Stimulated activated naive CD8-positive, alpha-beta T cell treated with anti-CD3 and anti-CD28 coated beads, Interleukin-15, amount 100 ng/mL, for 72 hours (primary cell): Measurements from ENCODE around the gene LIX1.

Experiments used
- ATAC-seq: fragments of 150-1000 bp; cut with Tn5 transposase; 2 replicates; pipeline ENCODE4 v1.10.0; 2021; ENCODE audit warnings: mild to moderate bottlenecking, moderate library complexity
- DNase-seq, 2 donors: peaks; one replicate each; pipeline ENCODE4 v3.0.0; 2021 to 2022
- H3K27ac Mint-ChIP-seq, 2 donors: one replicate each; pipeline ENCODE4 v1.8.0; 2022; ENCODE audit warnings: mild to moderate bottlenecking in 2 of 2, mixed read lengths in 2 of 2, moderate library complexity in 2 of 2
- H3K27me3 Mint-ChIP-seq: one replicate; pipeline ENCODE4 v1.8.0; 2022; ENCODE audit warnings: mixed read lengths
- H3K4me1 Mint-ChIP-seq: one replicate; pipeline ENCODE4 v1.8.0; 2022; ENCODE audit warnings: mild to moderate bottlenecking, mixed read lengths
- H3K4me3 Mint-ChIP-seq, 2 donors: one replicate each; pipeline ENCODE4 v1.8.0; 2022; ENCODE audit warnings: mild to moderate bottlenecking in 2 of 2, mixed read lengths in 2 of 2, moderate library complexity in 1 of 2
- H3K9me3 Mint-ChIP-seq, 2 donors: one replicate each; pipeline ENCODE4 v1.8.0; 2022; ENCODE audit warnings: mixed read lengths in 2 of 2

Gene LIX1

DNA sequence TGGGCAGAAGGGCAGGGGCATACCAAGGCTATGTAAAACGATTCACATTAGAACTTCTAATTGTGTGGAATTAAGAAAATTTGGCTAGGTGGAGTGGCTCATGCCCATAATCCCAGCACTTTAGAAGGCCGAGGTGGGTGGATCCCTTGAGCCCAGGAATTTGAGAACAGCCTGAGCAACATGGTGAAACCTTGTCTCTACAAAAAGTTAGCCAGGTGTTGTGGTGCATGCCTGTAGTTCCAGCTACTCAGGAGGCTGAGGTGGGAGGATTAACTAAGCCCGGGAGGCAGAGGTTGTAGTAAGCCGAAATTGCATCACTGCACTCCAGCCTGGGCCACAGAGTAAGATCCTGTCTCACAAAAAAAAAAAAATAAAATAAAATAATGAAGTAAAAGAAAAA is 65.2 kb downstream of the LIX1 start:
- no peak for DNase-seq
- Mint-ChIP-seq H3K27me3 (peaks cover 12% of the 10 kb centered on the region), H3K9me3 (no peaks in the 10 kb centered on the region), H3K27ac (no peak overlapping the region), H3K4me1 (peaks cover 14% of the 10 kb centered on the region), H3K4me3 (no peak overlapping the region)
- ATAC-seq, result no peak

DNA sequence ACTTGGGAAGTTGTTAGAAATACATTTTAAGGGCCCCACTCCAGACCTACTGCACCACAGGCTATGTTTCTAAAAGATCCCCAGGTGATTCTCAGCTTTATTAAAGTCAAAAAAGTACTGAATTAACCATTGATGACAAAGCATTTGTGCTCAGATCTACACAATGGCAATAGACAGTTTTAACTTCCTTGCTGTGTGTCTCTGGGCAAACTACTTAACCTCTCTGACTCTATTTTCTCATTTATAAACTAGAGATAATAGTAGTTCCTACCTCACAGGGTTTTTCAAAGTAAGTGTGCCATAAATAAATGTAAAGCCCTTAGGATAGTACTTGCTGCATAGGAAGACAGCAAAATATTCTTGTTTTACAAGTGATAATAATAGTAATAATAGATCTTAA is 66.3 kb downstream of the LIX1 start:
- H3K27ac Mint-ChIP-seq, result no peak overlapping the region
- no peak for ATAC-seq
- DNase-seq, result no peak
- H3K27me3 Mint-ChIP-seq, result peaks cover 12% of the 10 kb centered on the region
- H3K4me1 Mint-ChIP-seq, result peaks cover 8% of the 10 kb centered on the region
- no peak overlapping the region for H3K4me3 Mint-ChIP-seq
- H3K9me3 Mint-ChIP-seq, result no peaks in the 10 kb centered on the region

DNA sequence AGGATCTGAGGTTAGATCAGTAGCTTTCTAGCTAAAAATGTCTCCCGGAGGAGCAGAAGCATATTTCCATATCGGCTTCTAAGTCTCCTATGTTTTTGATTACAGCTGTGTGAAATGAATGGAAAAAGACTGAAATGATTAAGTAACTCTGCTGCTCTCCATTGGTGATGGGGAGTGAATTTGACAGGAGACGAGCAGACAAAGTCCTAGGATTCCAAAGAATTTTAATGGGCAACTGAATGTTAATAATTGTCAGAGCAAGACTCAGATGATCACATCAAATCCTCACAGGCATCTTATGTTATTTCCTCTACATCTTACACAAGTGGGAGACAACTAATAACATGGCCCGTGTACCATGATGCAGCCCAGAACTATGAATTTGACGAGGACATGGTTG is 66.8 kb downstream of the LIX1 start:
- no peaks in the 10 kb centered on the region for H3K9me3 Mint-ChIP-seq
- no peak for DNase-seq
- H3K4me3 Mint-ChIP-seq, result no peak overlapping the region
- ATAC-seq, result no peak
- H3K27ac Mint-ChIP-seq, result no peak overlapping the region
- H3K27me3 Mint-ChIP-seq, result peaks cover 12% of the 10 kb centered on the region
- peaks cover 8% of the 10 kb centered on the region for H3K4me1 Mint-ChIP-seq

- Mint-ChIP-seq H3K4me3 (no peak overlapping the region), H3K27me3 (peaks cover 12% of the 10 kb centered on the region), H3K9me3 (no peaks in the 10 kb centered on the region), H3K4me1 (peaks cover 8% of the 10 kb centered on the region), H3K27ac (peak overlapping the region in 1 of 2 donors; percentile 17)
- DNase-seq, result no peak
- no peak for ATAC-seq
Observed at GRCh38 chr5:97074859-97075489, 67.4 kb downstream of the LIX1 start.

- H3K9me3 Mint-ChIP-seq, result no peaks in the 10 kb centered on the region
- no peak overlapping the region for H3K27ac Mint-ChIP-seq
- no peaks in the 10 kb centered on the region for H3K4me1 Mint-ChIP-seq
- DNase-seq (no peak), ATAC-seq (no peak)
- no peak overlapping the region for H3K4me3 Mint-ChIP-seq
- H3K27me3 Mint-ChIP-seq, result no peaks in the 10 kb centered on the region
Observed at GRCh38 chr5:97073420-97073819, 69.0 kb downstream of the LIX1 start.

- no peak overlapping the region for H3K27ac Mint-ChIP-seq
Observed at GRCh38 chr5:97072696-97073095, 69.7 kb downstream of the LIX1 start.

GRCh38 chr5:97071993-97072392 is 70.4 kb downstream of the LIX1 start:
- Mint-ChIP-seq H3K4me3 (no peak overlapping the region), H3K9me3 (no peaks in the 10 kb centered on the region), H3K4me1 (no peaks in the 10 kb centered on the region), H3K27ac (no peak overlapping the region), H3K27me3 (no peaks in the 10 kb centered on the region)
- no peak for ATAC-seq
- DNase-seq, result no peak

More at GRCh38 chr5:97072696-97073095, 69.7 kb downstream of the LIX1 start:
- Mint-ChIP-seq H3K4me1 (no peaks in the 10 kb centered on the region), H3K4me3 (no peak overlapping the region), H3K27me3 (no peaks in the 10 kb centered on the region), H3K9me3 (no peaks in the 10 kb centered on the region)
- ATAC-seq, result no peak
- no peak for DNase-seq

DNA sequence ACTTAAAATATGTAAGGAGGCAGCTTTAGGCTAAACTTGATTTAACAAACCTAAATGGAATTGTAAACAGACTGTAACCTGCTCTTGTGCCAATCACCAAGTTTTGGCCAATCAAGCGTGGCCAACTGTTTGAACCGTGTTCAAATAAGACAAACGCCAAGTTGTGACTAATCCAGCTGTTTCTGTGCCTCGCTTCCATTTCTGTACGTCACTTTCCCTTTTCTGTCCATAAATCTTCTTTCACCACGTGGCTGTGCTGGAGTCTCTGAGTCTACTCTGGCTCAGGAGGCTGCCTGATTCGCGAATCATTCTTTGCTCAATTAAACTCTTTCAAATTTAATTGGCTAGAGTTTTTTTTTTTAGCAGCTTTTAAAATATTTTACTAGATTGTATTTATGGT is 71.3 kb downstream of the LIX1 start:
- no peak for ATAC-seq
- Mint-ChIP-seq H3K4me1 (no peaks in the 10 kb centered on the region), H3K4me3 (no peak overlapping the region), H3K9me3 (no peaks in the 10 kb centered on the region), H3K27me3 (no peaks in the 10 kb centered on the region), H3K27ac (no peak overlapping the region)
- DNase-seq, result no peak

GRCh38 chr5:97070234-97070633 is 72.2 kb downstream of the LIX1 start:
- Mint-ChIP-seq H3K4me3 (no peak overlapping the region), H3K27me3 (no peaks in the 10 kb centered on the region), H3K4me1 (no peaks in the 10 kb centered on the region), H3K9me3 (no peaks in the 10 kb centered on the region), H3K27ac (no peak overlapping the region)
- ATAC-seq (no peak), DNase-seq (no peak)

GRCh38 chr5:97067296-97067850 is 75.0 kb downstream of the LIX1 start:
- ATAC-seq, result no peak
- DNase-seq, result no peak
- Mint-ChIP-seq H3K27me3 (no peaks in the 10 kb centered on the region), H3K4me3 (no peak overlapping the region), H3K27ac (no peak overlapping the region), H3K9me3 (no peaks in the 10 kb centered on the region), H3K4me1 (no peaks in the 10 kb centered on the region)

DNA sequence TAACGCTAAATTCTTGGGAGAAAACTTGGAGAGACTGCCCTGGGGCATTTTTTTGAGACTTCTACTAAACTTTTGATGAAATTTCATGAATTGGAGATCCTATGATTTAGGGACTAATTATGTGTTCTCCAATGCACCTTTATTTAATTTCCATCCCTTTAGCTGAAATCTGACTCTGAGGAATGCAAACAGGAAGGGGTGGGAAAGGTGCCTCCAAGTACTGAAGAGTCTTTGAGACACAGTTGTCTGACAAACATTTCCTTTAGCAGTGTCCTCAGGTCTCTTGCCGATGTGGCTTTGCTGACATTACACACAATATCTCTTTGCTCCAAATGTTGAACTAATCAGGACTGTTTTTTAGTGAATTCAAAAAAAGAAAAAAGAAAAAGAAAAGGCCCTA is 76.9 kb downstream of the LIX1 start:
- H3K9me3 Mint-ChIP-seq, result no peaks in the 10 kb centered on the region
- no peak for ATAC-seq
- H3K27me3 Mint-ChIP-seq, result no peaks in the 10 kb centered on the region
- no peaks in the 10 kb centered on the region for H3K4me1 Mint-ChIP-seq
- H3K27ac Mint-ChIP-seq, result no peak overlapping the region
- DNase-seq, result no peak
- H3K4me3 Mint-ChIP-seq, result no peak overlapping the region

- no peaks in the 10 kb centered on the region for H3K4me1 Mint-ChIP-seq
- no peak for ATAC-seq
- no peaks in the 10 kb centered on the region for H3K27me3 Mint-ChIP-seq
- no peak for DNase-seq
- H3K4me3 Mint-ChIP-seq, result no peak overlapping the region
- H3K9me3 Mint-ChIP-seq, result peaks cover 6 to 9% of the 10 kb centered on the region in 2 donors
- no peak overlapping the region for H3K27ac Mint-ChIP-seq
Observed at GRCh38 chr5:97063251-97063650, 79.2 kb downstream of the LIX1 start.

DNA sequence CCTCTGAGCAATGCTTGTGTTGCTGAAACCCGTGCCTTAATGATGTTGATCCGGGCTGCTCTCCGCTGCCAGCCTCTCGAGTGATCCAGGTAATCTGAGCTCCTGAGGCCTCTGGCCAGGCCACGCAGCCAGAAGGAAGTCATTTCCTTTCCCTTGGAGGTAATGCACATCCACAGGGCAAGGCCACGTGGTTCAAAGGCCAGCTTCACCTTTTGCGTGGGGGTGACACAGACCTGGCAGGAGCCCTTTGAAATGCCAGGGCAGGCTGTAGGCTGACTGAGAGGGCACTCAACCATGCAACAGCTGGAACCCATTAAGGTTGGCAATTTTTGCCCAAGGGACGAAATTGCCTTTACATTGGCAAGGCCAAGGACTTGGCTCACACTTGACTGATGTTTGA is 80.4 kb downstream of the LIX1 start:
- no peak for DNase-seq
- peaks cover 6 to 9% of the 10 kb centered on the region in 2 donors for H3K9me3 Mint-ChIP-seq
- no peak for ATAC-seq
- no peak overlapping the region for H3K27ac Mint-ChIP-seq
- H3K27me3 Mint-ChIP-seq, result no peaks in the 10 kb centered on the region
- H3K4me3 Mint-ChIP-seq, result no peak overlapping the region
- H3K4me1 Mint-ChIP-seq, result peaks cover 2% of the 10 kb centered on the region

DNA sequence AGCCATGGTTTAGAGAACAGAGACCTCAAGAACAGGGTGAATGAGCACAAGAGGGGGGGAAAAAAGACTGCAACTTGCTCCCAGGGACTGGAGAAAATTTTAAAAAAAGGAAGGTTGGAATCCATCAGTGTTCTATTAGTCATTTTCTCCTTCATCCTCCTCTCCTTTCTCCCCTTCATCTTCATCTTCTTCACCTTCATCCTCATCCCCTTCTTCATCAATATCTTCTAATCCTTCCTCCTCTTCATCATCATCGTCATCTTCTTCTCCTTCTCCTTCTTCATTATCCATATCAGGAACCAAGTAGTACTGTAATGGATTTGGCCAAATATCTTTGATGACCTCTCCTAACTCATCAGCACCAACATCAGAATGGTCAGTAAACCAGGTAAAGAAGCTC is 86.1 kb downstream of the LIX1 start:
- Mint-ChIP-seq H3K27me3 (peaks cover 8% of the 10 kb centered on the region), H3K9me3 (peaks cover 14 to 16% of the 10 kb centered on the region in 2 donors), H3K27ac (no peak overlapping the region), H3K4me1 (peaks cover 4% of the 10 kb centered on the region), H3K4me3 (no peak overlapping the region)
- ATAC-seq, result no peak
- no peak for DNase-seq

DNA sequence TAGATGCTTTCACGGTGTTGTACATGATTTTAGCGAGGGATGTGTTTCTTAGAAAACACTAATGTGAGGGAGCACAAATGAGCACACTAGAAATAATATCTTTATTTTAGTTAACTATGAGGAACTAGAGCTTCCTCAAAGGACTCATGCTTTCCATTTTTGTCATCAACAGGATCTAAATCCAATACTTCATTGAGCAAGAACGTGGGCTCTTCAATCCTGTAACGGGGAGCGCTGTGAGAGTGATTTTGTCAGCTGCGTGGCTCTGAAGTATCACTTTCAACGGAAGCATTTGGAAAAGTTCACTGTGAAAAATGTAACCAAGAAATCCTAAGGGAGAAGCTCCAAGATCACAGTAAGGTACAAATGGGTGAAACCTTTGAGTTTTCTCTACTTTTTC is 93.2 kb downstream of the LIX1 start:
- peaks cover 34% of the 10 kb centered on the region for H3K27me3 Mint-ChIP-seq
- no peak overlapping the region for H3K27ac Mint-ChIP-seq
- peaks cover 6 to 16% of the 10 kb centered on the region in 2 donors for H3K9me3 Mint-ChIP-seq
- ATAC-seq (no peak), DNase-seq (no peak)
- no peak overlapping the region for H3K4me3 Mint-ChIP-seq
- no peaks in the 10 kb centered on the region for H3K4me1 Mint-ChIP-seq

- H3K27ac Mint-ChIP-seq, result no peak overlapping the region
Observed at GRCh38 chr5:97047076-97047475, 95.3 kb downstream of the LIX1 start.

More at GRCh38 chr5:97047076-97047475, 95.3 kb downstream of the LIX1 start:
- Mint-ChIP-seq H3K4me1 (peaks cover 12% of the 10 kb centered on the region), H3K4me3 (no peak overlapping the region), H3K27me3 (peaks cover 27% of the 10 kb centered on the region), H3K9me3 (peaks cover 0 to 10% of the 10 kb centered on the region in 2 donors)
- DNase-seq, result no peak
- ATAC-seq, result no peak
